ENCODE results near the gene DLL4.
A peak's percentile ranks its signal among the peaks of the same experiment; 100 is the strongest.

The DLL4 gene

DNA sequence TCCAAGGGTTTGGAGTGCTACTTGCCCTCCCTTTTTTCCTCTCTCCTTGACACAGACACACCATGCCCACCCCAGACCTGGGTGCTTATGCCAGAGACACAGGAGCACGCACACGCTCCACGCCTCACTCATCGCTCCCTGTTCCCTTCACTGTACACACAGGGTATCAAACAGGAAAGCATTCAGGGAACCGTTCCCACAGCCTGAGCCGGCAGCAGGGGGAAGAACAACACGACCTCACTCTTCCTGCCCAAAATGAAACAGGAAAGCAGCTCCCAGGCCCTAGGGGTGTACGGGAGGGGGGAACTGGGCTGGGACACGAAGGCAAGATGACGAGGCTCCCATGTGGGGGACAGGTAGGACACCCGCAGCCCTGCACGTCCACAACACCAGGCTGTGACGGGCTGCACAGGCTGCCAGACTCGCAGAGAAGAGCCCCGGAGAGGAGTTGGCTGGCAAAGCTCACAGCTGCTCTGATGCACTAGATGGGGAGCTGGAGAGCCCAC, 11.2 kb downstream of the DLL4 start:
- peaks cover 72% of the 10 kb centered on the region for H3K27me3 ChIP-seq (ENCODE audit: insufficient read depth, low read length)
- no peak overlapping the region for H3K9ac ChIP-seq (ENCODE audit: low read depth, low read length)
- no peaks in the 10 kb centered on the region for H3K36me3 ChIP-seq (ENCODE audit: insufficient read depth, low read depth, low read length)
- H3K27ac ChIP-seq (ENCODE audit: low read length): no peak overlapping the region
- no peaks in the 10 kb centered on the region for H3K9me3 ChIP-seq (ENCODE audit: insufficient read depth, low read depth, low read length)
- H3K4me1 ChIP-seq (ENCODE audit: insufficient read depth, low read length): peaks cover 10% of the 10 kb centered on the region; the same call in 1 of the 2 replicates
- no peak overlapping the region for H3K4me3 ChIP-seq (ENCODE audit: low read length)

DNA sequence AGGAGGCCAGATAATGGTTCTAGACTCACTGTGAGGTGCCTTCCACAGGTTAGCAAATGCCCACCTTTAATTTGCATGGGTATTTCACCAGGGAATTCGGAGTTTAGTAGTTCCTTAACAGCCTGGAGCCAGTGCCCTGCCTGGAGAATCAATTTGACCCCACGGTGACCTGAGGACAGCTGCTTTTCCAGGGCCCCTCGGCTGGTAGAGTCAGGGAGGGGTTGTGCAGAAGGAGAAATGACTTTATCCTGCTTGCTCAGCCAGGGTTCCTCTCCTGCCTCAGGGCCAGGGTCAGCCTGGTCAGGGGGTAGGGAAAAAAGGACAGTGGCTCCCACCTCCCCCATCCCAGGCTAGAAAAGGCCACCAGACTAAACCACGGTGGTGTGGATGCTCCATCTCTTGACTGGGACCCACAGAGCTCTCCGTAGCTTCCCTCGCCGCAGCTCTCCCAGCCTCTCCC, 12.0 kb downstream of the DLL4 start:
- Histone ChIP-seq H3K27ac (ENCODE audit: low read length) (peak overlapping the region; percentile 25), H3K4me3 (ENCODE audit: low read length) (peak overlapping the region; percentile 66), H3K4me1 (ENCODE audit: insufficient read depth, low read length) (peaks cover 10% of the 10 kb centered on the region; the same call in 1 of the 2 replicates)

DNA sequence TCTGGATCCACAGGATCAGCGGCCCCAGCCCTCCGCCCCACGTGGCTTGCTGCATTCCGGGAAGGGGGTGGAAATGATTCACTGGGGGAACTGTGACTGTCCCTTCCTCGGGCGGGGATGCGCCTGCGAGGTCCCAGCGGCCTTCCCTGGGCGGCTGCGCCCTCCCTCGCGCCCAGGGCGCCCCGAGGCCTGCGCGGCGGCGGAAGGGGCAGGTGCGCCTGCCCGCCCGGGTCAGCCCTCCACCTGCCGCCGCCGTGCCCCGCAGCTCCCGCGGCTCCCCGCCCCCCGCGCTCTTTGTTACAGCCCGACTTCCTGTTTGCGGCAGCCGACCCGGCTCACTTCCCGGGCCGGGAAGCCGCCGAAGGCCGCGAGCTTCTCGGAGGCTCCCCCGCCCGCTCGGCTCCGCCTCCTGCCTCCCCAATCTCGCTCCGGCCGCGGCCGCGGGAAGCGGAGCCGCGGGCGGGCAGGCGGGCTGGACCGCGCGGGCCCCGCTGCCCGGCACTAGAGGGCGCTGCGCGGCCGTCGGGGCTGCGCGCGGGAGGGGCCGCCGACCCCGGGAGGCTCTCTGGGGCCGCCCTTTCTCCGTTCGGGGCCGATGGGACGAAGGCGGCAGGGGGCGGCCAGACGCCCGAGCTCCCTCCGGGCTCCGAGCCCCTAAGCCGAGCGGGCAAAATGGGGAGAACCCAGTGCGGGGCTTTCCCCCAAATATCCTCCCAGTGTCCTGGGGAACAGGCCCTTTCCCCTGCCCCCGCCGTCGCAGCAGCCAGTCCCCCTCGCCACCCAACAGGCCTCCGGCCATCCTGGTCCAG, 12.6 kb downstream of the DLL4 start:
- Histone ChIP-seq H3K9me3 (ENCODE audit: insufficient read depth, low read depth, low read length) (no peaks in the 10 kb centered on the region), H3K27me3 (ENCODE audit: insufficient read depth, low read length) (peaks cover 68% of the 10 kb centered on the region), H3K27ac (ENCODE audit: low read length) (peak overlapping the region; percentile 25), H3K4me3 (ENCODE audit: low read length) (peak overlapping the region; percentile 75), H3K36me3 (ENCODE audit: insufficient read depth, low read depth, low read length) (no peaks in the 10 kb centered on the region), H3K4me1 (ENCODE audit: insufficient read depth, low read length) (peaks cover 10% of the 10 kb centered on the region; the same call in 1 of the 2 replicates), H3K9ac (ENCODE audit: low read depth, low read length) (peak overlapping the region; percentile 83)

More for the DNA sequence above, 12.0 kb downstream of the DLL4 start:
- peak overlapping the region; percentile 83 for H3K9ac ChIP-seq (ENCODE audit: low read depth, low read length)
- no peaks in the 10 kb centered on the region for H3K36me3 ChIP-seq (ENCODE audit: insufficient read depth, low read depth, low read length)
- H3K27me3 ChIP-seq (ENCODE audit: insufficient read depth, low read length): peaks cover 72% of the 10 kb centered on the region
- H3K9me3 ChIP-seq (ENCODE audit: insufficient read depth, low read depth, low read length): no peaks in the 10 kb centered on the region

DNA sequence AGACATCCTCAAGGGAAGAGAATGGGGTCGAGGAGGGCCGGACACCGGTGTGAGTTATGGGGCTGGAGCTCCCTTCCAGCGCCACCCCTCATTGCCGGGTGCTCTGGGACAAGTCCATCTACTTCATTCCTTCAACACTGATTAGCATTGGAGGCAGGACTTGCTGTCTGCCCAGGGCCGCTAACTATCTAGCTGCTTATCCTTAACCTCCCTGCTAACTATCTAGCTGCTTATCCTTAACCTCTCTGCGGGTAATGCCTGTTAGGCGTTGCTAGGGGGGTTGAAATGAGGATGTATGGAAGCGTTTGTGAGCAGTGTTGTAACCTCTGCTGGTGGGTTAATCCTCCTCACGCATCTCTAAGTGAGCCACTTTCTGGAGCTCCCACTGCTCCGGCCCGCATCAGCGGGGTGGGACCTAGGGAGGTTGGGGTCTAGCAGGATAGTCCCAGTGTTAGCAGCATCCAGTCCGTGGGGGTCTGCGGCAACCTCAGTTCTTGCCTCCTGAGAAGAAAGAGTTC, 13.3 kb downstream of the DLL4 start:
- Histone ChIP-seq H3K27me3 (ENCODE audit: insufficient read depth, low read length) (peaks cover 66% of the 10 kb centered on the region), H3K27ac (ENCODE audit: low read length) (no peak overlapping the region), H3K9me3 (ENCODE audit: insufficient read depth, low read depth, low read length) (no peaks in the 10 kb centered on the region), H3K9ac (ENCODE audit: low read depth, low read length) (peak overlapping the region; percentile 76; the same call in 1 of the 2 replicates), H3K4me1 (ENCODE audit: insufficient read depth, low read length) (peaks cover 10% of the 10 kb centered on the region; the same call in 1 of the 2 replicates), H3K4me3 (ENCODE audit: low read length) (peak overlapping the region; percentile 75), H3K36me3 (ENCODE audit: insufficient read depth, low read depth, low read length) (no peaks in the 10 kb centered on the region)

DNA sequence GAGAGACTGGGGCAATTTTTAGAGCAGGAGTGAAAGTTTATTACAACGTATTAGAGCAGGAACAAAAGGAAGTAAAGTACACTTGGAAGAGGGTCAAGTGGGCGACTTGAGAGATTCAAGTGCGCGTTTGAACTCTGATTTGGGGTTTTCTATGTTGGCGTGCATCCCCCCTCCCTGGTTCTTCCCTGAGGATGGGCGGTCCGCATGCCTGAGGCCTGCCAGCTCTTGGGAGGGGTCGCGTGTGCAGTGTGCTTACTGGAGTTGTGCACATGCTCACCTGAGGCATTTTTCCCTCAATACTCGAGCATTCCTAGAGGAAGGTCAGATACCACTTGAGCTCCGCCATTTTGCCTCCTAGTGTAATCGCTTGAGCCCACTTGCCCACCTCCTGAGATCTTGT, 13.7 kb downstream of the DLL4 start:
- peaks cover 65% of the 10 kb centered on the region for H3K27me3 ChIP-seq (ENCODE audit: insufficient read depth, low read length)
- peak overlapping the region; percentile 75; the same call in 1 of the 2 replicates for H3K4me3 ChIP-seq (ENCODE audit: low read length)
- peaks cover 10% of the 10 kb centered on the region; the same call in 1 of the 2 replicates for H3K4me1 ChIP-seq (ENCODE audit: insufficient read depth, low read length)
- H3K9me3 ChIP-seq (ENCODE audit: insufficient read depth, low read depth, low read length): no peaks in the 10 kb centered on the region
- no peaks in the 10 kb centered on the region for H3K36me3 ChIP-seq (ENCODE audit: insufficient read depth, low read depth, low read length)
- no peak overlapping the region for H3K9ac ChIP-seq (ENCODE audit: low read depth, low read length)
- H3K27ac ChIP-seq (ENCODE audit: low read length): no peak overlapping the region

DNA sequence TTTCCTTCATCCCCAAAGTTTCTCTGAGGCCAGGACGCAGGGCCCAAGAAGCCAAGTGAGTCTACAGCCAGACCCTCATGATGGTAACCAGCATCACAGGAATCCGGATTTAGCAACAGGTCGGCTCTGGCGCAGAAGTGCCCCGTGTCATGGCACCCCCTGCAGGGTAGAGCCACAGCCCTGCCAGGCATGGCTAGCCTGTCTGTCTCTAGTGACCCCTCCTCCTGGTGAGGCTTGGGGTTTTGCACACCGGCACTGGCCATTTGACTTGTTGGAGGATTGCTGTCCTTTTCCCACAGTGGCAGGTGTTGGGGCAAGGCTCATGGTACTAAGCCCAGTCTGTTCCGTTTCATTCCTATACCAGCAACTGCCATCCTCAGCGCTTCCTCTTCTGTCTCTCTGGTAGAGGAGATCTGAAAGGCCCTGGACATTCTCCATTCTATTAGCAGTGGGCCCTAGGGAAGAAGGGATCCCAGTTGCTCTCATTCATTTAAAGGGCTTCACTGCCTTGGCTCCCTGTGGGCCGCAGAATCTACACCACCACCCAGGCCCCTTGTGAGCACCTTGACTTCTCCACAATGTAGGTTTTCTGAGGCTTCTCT, 14.7 kb downstream of the DLL4 start:
- Histone ChIP-seq H3K27ac (ENCODE audit: low read length) (no peak overlapping the region), H3K9ac (ENCODE audit: low read depth, low read length) (no peak overlapping the region), H3K36me3 (ENCODE audit: insufficient read depth, low read depth, low read length) (no peaks in the 10 kb centered on the region), H3K4me3 (ENCODE audit: low read length) (no peak overlapping the region), H3K4me1 (ENCODE audit: insufficient read depth, low read length) (peaks cover 10% of the 10 kb centered on the region; the same call in 1 of the 2 replicates), H3K9me3 (ENCODE audit: insufficient read depth, low read depth, low read length) (no peaks in the 10 kb centered on the region), H3K27me3 (ENCODE audit: insufficient read depth, low read length) (peaks cover 65% of the 10 kb centered on the region)

DNA sequence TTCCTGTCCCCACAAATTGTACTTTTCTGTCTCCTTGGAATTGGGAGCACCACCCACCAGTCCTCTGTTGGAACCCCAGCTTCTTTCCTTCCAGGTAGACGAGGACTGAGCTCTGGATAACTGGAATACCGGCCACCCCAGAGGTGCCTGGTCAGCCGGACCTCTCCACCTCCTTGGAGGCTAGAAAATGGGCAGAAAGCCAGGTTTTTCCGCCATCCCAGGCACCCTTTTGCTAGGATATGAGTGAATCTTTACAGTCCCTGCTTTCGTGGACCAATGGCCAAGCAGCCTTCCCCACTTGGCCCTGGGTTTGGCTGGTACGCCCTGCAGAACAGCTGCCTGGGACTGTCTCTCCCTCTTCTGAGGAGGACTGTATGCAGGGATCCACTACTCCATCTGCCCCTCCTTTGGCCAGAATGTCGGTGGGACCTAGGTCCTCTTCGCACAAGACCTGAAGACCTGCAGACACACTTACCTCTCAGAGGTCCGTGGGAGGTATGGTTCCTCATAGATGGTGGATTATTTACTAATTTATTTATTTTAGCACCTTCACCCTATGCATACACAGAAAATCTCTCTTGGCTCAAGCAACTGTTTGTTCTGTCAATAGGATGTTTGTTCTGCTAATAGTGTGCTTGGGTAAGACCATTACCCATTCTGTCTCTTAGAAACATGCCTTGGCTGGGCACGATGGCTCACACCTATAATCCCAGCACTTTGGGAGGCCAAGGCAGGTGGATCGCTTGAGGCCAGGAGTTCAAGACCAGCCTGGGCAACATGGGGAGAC, 15.6 kb downstream of the DLL4 start:
- peaks cover 10% of the 10 kb centered on the region; the same call in 1 of the 2 replicates for H3K4me1 ChIP-seq (ENCODE audit: insufficient read depth, low read length)
- no peaks in the 10 kb centered on the region for H3K36me3 ChIP-seq (ENCODE audit: insufficient read depth, low read depth, low read length)
- no peak overlapping the region for H3K4me3 ChIP-seq (ENCODE audit: low read length)
- H3K27ac ChIP-seq (ENCODE audit: low read length): no peak overlapping the region
- H3K27me3 ChIP-seq (ENCODE audit: insufficient read depth, low read length): peaks cover 60% of the 10 kb centered on the region
- no peaks in the 10 kb centered on the region for H3K9me3 ChIP-seq (ENCODE audit: insufficient read depth, low read depth, low read length)
- no peak overlapping the region for H3K9ac ChIP-seq (ENCODE audit: low read depth, low read length)

DNA sequence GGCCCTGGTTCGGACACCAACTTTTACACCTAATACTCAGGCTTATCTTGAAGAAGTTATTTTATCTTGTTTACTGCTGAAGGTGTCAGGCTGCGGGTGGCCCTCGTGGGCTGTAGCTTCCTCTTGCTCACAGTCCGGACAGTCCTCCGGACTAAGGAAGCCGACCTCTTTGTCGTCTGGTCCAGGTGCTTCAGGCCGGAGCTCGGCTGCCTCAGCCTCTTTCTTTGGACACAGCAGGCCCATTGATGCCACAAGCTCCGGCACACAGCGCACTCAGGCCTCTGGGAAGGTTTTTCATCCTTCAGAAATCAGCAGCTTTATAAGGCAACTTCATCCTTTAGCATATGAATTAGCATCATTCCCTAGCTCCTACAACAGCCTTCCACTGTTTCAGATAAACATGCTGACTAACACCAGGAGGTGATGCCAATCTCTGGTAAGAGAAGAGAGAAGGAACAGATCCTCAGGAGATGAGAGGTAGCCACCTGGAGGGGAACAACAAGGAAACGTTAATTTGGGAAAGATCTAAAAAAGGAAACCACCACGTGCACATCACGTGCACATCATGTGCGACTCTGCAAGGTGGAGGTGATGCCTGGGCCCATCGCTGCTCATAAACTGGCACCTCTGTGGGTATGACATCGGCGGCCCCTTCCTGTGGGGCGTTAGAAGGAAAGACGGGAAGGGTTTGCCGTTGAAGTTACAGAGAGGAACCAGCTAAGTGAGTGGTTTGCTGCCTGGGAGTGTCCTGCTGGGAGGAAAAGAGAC, 19.8 kb downstream of the DLL4 start:
- H3K4me3 ChIP-seq (ENCODE audit: low read length): no peak overlapping the region
- H3K36me3 ChIP-seq (ENCODE audit: insufficient read depth, low read depth, low read length): no peaks in the 10 kb centered on the region
- no peak overlapping the region for H3K27ac ChIP-seq (ENCODE audit: low read length)
- H3K4me1 ChIP-seq (ENCODE audit: insufficient read depth, low read length): peaks cover 8% of the 10 kb centered on the region; the same call in 1 of the 2 replicates
- H3K27me3 ChIP-seq (ENCODE audit: insufficient read depth, low read length): peaks cover 24% of the 10 kb centered on the region
- H3K9me3 ChIP-seq (ENCODE audit: insufficient read depth, low read depth, low read length): no peaks in the 10 kb centered on the region
- no peak overlapping the region for H3K9ac ChIP-seq (ENCODE audit: low read depth, low read length)

DNA sequence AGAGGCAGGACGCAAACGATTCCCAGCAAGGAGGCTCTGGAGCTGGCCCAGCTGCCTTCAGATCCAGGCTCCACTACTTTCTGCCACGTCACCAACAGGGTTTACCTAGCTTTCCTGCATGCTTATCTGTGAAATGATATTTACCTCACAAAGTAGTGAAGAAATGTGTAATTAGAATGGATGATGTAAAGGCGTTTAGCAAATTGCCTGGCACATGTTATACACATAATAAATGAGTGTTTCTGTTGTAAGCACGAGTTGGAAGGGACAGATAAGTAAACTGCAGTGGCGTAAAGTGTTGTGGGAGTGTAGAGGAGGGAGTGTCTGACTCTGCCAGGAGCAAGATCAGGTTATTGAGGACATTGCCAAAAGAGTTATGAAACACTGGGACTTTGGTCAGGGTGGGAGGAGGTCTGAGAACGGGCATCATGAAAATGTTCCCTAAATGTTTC, 20.6 kb downstream of the DLL4 start:
- H3K27me3 ChIP-seq (ENCODE audit: insufficient read depth, low read length): peaks cover 15% of the 10 kb centered on the region; the same call in 1 of the 2 replicates
- no peak overlapping the region for H3K9ac ChIP-seq (ENCODE audit: low read depth, low read length)
- H3K36me3 ChIP-seq (ENCODE audit: insufficient read depth, low read depth, low read length): peaks cover 2% of the 10 kb centered on the region; the same call in 1 of the 2 replicates
- no peak overlapping the region for H3K4me3 ChIP-seq (ENCODE audit: low read length)
- H3K9me3 ChIP-seq (ENCODE audit: insufficient read depth, low read depth, low read length): no peaks in the 10 kb centered on the region
- H3K4me1 ChIP-seq (ENCODE audit: insufficient read depth, low read length): peaks cover 8% of the 10 kb centered on the region; the same call in 1 of the 2 replicates
- H3K27ac ChIP-seq (ENCODE audit: low read length): no peak overlapping the region

DNA sequence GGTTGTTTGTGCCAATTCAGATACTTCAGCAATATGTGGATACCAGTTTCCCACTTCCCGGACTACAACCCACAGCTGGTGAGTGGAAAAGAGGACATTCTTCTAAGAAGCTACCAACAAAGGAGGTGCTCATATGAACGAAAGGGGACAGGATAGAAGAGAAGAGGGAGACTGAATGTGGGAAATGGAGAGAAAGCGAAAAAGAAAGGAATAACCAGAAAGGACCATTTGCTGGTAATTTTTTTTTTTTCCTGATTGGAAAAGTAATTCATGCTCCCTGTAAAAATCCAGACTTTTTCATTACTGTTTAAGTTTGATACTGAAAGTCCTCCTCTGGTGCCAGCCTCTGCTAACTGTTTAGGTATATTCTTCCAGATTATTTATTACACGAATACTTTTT, 22.6 kb downstream of the DLL4 start:
- peaks cover 22% of the 10 kb centered on the region for H3K36me3 ChIP-seq (ENCODE audit: insufficient read depth, low read depth, low read length)
- H3K9ac ChIP-seq (ENCODE audit: low read depth, low read length): peak overlapping the region; percentile 81; the same call in 1 of the 2 replicates
- no peaks in the 10 kb centered on the region for H3K9me3 ChIP-seq (ENCODE audit: insufficient read depth, low read depth, low read length)
- H3K4me3 ChIP-seq (ENCODE audit: low read length): peak overlapping the region; percentile 86; the same call in 1 of the 2 replicates
- H3K4me1 ChIP-seq (ENCODE audit: insufficient read depth, low read length): peaks cover 8% of the 10 kb centered on the region; the same call in 1 of the 2 replicates
- no peaks in the 10 kb centered on the region; the same call in 1 of the 2 replicates for H3K27me3 ChIP-seq (ENCODE audit: insufficient read depth, low read length)
- no peak overlapping the region for H3K27ac ChIP-seq (ENCODE audit: low read length)

All from iPS-20b (cell line).